GOT3 (cell line): ENCODE data around the gene SERTAD4.
"Not testable (repeated sequence)": the region's sequence is repeated elsewhere in the genome, so short reads cannot be mapped to it uniquely, and the experiment has no call there.

ENCODE experiments used
- DNase-seq: peaks from one replicate; lab custom pipeline; 2025; ENCODE audit warnings: mixed read lengths; lab: John Stamatoyannopoulos, UW

Gene SERTAD4

DNA sequence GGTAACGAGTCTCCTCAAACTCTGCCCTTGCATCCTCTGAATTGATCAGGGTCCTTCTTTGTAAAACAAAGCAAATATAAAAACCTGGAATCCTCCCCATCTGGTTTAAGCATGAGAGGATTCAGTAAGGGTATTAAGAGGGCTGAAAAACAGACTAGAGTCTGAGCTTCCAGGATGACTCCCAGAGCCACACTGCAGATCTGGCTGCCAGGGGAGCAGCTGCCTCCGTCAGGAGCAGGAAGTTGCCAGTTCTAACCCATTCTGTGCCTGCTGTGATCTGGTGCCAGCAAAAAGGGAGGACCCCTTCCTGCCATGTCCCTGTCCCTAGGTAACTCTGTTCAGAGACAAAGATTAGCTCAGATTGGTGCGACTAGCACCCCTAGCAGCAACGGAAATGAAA lies 27.5 kb downstream of the SERTAD4 start:
- DNase-seq = no peak

DNA sequence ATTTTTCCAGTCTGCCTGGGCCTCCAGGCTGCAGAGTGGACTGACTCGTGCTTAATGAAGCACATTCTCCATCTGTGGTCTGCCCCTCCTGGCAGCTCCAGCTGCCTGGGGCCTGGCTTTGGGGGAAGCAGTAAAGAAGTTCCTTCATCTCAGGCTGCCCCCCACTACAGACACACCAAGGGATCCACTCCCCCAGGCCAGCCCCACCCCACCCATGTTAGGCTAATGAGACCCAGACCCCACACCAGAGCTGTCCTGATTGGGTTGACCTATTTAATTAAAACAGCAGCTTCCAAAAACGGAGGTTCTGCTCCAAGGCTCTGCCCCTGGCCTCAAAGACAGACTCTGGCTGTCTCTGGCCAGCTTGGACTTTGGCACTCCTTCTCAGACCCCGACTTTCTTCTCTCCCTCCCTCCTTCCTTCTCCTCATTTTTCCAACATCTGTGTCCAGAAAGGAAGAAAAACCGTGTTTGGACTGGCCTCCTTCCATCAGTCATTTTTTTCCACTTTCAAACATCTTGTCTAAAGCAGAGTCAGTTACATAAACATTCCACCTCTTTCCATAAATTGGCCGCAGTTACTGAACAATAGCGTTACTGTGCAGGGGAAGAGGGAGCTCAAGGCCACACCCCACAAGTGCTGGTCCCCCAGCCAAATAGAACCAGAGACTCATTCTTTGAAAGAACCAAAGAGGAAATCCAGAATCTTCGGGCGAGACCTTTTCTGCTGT lies 29.7 kb downstream of the SERTAD4 start:
- no peak for DNase-seq

DNA sequence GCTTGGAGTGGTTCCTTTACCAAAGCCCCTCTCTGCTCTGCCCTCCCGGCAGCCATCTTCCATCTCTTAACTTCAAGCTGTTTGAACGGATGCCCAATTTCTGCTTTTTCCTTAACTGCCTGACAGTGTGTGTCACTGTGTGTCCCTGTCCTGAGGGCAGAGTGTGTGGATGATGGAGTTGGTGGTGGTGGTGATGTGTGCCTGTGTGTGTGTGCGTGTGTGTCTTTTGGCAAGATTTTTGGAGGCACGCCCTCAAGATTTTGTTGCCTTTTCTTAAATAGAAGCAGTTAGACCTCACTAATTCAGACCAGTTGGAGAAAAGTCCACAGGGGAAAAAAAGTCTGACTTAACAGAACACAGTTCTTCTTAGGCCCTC lies 30.3 kb downstream of the SERTAD4 start:
- no peak for DNase-seq

- DNase-seq = no peak
These were observed 31.4 kb downstream of the SERTAD4 start for GRCh38 chr1:210263963-210264362.

DNA sequence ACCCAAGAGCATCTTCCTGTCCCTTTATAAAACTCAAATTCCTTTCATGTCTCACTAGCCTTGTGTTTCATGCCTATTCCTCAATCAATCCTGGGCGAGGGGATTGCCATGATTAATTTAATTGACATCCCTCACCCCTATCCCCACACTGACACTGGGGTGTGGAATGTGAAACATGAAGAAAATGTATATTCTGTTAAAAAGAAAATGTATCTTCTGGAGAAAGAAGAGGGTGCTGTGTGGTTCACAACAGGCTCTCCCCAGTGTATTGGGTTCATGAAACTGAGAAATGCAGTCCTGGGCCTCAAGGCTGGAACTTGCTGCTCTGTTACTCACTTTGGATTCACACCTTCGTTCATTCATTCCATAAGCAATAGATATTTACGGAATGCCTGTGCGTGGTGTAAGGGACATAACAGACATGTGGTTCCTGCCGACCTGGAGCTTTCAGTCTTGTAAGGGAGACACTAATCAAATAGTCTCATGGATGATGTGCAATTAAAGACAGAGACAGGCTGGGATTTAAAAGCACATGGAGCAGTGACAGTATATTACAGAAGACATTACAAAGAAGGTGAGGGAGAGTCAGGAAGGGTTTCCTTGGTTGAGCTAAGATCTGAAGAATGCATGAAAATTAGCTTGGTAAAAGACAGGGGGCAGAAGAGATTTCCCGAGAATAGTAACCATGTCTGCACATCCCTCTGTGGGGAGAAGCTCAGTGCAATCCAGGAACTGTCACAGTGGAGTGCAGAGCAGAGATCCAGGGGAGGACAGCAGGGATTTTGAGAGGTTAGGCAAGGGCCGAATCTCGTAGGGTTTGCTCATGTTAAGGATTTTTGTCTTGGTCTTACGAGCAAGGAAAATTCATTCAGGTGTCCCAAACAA lies 32.1 kb downstream of the SERTAD4 start:
- no peak for DNase-seq

DNA sequence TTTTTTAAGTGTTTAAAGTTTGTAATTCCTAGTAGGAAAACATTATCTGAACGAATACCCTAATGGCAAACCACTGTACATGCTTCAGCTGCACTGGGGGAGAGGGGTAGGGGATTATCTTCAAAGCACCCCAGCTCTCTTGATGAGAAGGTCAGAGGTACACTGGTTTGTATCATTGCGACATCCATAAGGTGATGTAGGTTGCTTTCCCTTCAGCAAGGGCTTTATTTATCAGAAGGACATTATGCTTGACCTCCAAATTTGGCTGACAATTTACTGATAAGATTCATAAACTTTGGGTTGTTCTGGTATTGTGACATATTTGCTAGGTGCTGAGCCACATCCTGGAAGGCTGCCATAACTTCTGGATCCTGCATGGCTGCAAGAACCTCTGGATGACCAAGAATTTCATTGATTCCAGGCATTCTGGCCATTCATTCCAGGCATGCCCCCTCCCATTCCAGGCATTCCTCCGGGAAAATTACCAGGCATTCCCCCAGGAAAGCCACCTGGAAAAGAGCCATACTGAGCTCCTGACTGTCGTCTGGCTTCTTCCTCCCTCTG lies 32.9 kb downstream of the SERTAD4 start:
- not testable (repeated sequence) for DNase-seq

GRCh38 chr1:210269981-210270380 lies 37.4 kb downstream of the SERTAD4 start:
- no peak for DNase-seq

GRCh38 chr1:210272666-210273065 lies 40.1 kb downstream of the SERTAD4 start:
- DNase-seq = no peak

- no peak for DNase-seq
These were observed 47.6 kb downstream of the SERTAD4 start for GRCh38 chr1:210280221-210280620.

DNA sequence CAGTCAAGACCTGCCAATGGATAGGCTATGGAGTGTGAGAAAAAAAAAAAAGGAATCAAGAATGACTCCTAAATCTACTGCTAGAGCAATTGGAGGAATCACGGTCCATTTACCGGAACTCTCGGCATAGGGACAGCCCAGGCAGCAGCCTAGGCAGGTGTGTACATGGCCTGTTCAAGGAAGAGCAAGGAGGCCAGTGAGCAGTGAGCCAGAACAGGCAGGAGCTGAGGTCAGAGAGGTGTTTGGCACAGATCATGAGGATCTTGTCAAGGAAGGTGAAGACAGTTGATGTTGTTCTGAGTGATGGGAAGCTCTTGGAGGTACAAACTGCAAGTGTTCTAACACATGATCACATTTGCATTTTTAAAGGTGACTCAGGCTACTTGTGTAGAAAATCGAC lies 55.5 kb downstream of the SERTAD4 start:
- no peak for DNase-seq

- no peak for DNase-seq
These were observed 56.7 kb downstream of the SERTAD4 start for GRCh38 chr1:210289248-210289647.

- DNase-seq = no peak
These were observed 58.6 kb downstream of the SERTAD4 start for GRCh38 chr1:210291081-210291764.

- no peak for DNase-seq
These were observed 59.2 kb downstream of the SERTAD4 start for GRCh38 chr1:210291786-210292230.

DNA sequence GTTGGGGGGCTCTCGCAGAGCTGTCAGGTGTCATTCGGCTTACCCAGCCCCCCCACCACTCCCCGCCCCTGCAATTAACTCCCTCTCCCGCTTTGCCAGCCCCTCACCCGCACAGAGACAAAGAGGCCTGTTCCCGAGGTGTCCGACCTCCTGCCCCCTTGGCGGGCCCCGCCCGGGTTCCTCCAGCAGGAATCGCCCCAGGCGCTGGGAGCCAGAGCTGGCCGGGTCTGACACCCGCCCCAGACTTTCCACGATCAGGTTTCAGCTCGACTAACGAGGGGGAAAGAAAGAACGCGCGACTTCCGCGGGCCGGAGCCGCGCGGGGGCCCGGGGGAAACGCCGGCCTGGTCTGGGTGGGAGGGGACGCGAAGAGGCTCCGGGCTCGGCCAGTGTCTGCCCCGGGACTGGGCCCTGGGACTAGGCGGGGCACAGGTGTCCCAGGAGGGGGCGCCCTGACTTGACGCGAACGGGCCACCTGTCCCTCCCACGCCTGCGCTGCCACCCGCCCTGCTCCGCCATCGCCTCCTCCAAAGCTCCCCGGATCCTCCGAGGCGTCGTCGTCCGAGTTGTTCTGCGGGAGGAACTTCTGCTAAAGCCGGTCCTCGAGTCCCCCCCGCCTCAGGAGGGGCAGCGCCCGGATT lies 59.8 kb downstream of the SERTAD4 start:
- no peak for DNase-seq

DNA sequence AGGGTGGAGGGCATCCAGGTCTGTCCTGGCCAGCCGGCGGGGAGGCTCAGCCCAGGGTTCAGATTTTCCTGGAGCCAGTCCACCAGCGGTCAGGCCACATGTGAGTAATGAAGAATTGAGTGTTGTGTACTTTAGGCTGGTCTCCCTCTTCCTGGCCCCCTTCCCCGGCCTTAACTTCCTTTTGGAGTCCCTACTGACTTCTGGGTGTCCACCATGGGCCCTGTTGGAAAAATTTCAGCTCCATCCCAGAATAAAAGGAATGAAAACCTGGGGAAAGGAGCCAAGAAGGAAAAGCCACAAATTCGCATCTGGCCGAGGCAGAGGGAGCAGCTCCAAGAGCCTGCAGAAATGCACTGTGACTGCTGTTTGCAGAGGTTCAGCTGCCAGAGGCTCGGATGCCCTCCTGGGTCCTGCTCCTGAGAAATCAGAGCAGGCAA lies 60.6 kb downstream of the SERTAD4 start:
- DNase-seq = peak; percentile 35

- DNase-seq = peak; percentile 18
These were observed 62.6 kb downstream of the SERTAD4 start for GRCh38 chr1:210294999-210295745.
